Right cardiac atrium (tissue), 5 donors: ENCODE results near the gene CREM. TPM values are rescaled to one million over a fixed set of nuclear protein-coding genes. Genes with fewer than 3 reads are reported as not detected.

Source experiments
- ATAC-seq, 2 donors: fragments of 200-7000 bp; cut with Tn5 transposase; one replicate each; pipeline versions ENCODE4 v1.8.0 to v1.9.1; 2020; ENCODE audit warnings: moderate library complexity in 2 of 2, mild to moderate bottlenecking in 1 of 2
- DNase-seq, 3 donors: peaks; one replicate each; pipeline ENCODE4 v3.0.0-alpha.2; 2020
- H3K27ac ChIP-seq: one replicate; pipeline ENCODE4 v1.5.1; 2013; ENCODE audit warnings: mild to moderate bottlenecking, low read length, control low read depth, moderate library complexity
- H3K27me3 ChIP-seq: one replicate; pipeline ENCODE4 v1.6.1; 2013; ENCODE audit not compliant: control insufficient read depth, insufficient read depth
- H3K4me1 ChIP-seq: one replicate; pipeline ENCODE4 v1.6.1; 2013; ENCODE audit warnings: low read length; ENCODE audit not compliant: control insufficient read depth, insufficient read depth
- H3K4me3 ChIP-seq: one replicate; pipeline ENCODE4 v1.5.1; 2013; ENCODE audit warnings: low read length, control low read depth
- H3K9me3 ChIP-seq: one replicate; pipeline ENCODE4 v1.6.1; 2013; ENCODE audit warnings: low read length; ENCODE audit not compliant: control insufficient read depth
- whole genome bisulfite sequencing: extraction: QIAGEN DNeasy Blood & Tissue Kit; methylation state at CpG from one replicate; pipeline ENCODE4 v1.1.7; 2013; 5-methylcytosine and 5-hydroxymethylcytosine counted together
- intact Hi-C, 4 donors: fragments of 100-400 bp; cut with DNase I; formaldehyde crosslinking; loops; one replicate each; pipeline versions ENCODE4 v1.11.0 to v1.14.0; 2022 to 2023
- polyA plus RNA-seq: library from polyadenylated mRNA; stranded (reverse); fragments of 200-250 nt; gene quantifications from one replicate; pipeline ENCODE4 v1.2.3, GENCODE V29; 2013
- total RNA-seq, 4 donors: library from RNA; stranded (reverse); fragmentation: NEBNext Ultra II Directional; extraction: Animal tissue kit (Norgen Biotek cat#: 25700); gene quantifications; one replicate each; pipeline ENCODE4 v1.2.1, GENCODE V29; 2021
- donor health status: healthy with polysubstance abuse.
- donor health status: DM: no; HTN: yes; CAD: no.
- donor health status: DM: no; HTN: no; CAD: no.
- donor health status: DM: no; HTN: yes; CAD: no; lungs with severe emphysema.
- donor health status: DM: yes; HTN: yes; CAD: no.

Gene CREM
- total and polyA plus RNA-seq, 5 donors = 31.9 to 41.0 (median 39.1) TPM

DNA sequence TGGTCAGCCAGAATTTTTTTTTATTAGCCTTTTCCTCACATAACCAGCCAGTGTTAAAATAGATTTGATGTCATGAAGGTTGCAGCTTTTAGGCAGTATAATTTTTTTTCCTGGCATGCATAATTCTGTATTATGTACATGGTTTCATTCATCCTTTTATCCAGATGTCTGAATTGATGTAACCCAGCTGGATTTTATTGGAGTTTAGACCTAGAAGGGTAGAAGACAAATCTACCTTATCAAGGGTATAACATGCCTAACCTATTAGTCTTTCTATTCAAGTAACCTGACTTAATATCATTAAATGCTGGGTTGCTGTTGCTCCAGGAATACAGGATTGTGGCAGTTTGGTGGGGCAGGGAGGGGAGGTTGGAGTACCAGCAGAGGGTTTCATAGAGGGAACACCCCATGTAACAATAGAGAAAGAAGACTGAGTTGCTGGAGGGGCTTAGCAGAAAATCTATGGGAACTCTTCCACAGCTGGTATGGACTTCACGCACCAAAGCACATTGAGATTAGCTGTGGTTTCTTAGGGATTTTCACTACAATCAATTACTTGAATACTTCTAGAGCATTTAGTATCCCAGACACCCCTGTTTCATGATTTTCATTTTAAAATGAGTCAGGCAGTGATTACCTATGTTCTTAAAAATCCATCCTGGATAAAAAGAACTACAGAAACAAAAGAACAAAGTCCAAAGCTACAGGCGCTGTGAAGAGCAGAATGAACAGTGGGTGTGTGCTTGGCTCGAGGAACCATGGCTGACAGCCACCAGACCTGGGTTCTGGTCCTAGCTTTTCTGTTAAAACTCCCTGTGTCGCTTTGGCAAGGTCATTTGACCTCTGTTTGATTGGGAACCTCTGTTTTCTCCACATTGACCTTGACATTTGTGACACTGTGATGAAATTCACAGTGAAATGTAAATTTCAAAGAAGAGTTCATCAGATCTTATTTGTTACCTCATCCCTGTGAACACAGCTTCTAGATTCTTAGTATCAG, 93.5 kb downstream of the CREM start:
- no peaks in the 10 kb centered on the region for H3K9me3 ChIP-seq
- H3K4me1 ChIP-seq = no peaks in the 10 kb centered on the region
- DNase-seq = no peak
- intact Hi-C loops = loop anchor here (2.0 to 5.0 kb wide), 2 partner anchors 98 to 101 kb away; no protein-coding TSS in a partner anchor
- no peak overlapping the region for H3K4me3 ChIP-seq
- no peak overlapping the region for H3K27ac ChIP-seq
- ATAC-seq = no peak
- H3K27me3 ChIP-seq = no peaks in the 10 kb centered on the region
- 80% methylated on average over 4 of the region's 4 CpGs for WGBS

DNA sequence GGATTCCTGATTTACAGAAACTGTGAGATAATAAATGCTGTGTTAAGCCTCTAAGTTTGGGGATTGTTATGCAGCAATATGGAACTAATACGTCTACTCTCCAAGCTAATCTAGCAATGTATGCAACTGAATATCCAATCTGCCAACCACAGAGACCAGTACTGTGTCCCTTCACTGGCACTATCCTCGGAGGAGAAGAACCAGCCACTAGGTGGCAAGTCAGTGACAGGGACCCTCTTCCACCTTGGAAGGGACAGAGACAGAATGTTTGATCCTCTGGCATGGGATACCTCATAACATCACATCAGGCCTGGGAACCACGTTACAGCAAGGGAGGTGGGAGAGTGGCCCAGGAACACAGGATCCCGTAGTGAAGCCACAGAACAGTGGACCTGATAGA, 96.4 kb downstream of the CREM start:
- Histone ChIP-seq H3K9me3 (no peaks in the 10 kb centered on the region), H3K27me3 (no peaks in the 10 kb centered on the region), H3K4me1 (no peaks in the 10 kb centered on the region), H3K27ac (no peak overlapping the region), H3K4me3 (no peak overlapping the region)
- ATAC-seq (no peak), DNase-seq (no peak)
- WGBS = 91% methylated on average over 4 of the region's 4 CpGs
- intact Hi-C loops = no loop called here

DNA sequence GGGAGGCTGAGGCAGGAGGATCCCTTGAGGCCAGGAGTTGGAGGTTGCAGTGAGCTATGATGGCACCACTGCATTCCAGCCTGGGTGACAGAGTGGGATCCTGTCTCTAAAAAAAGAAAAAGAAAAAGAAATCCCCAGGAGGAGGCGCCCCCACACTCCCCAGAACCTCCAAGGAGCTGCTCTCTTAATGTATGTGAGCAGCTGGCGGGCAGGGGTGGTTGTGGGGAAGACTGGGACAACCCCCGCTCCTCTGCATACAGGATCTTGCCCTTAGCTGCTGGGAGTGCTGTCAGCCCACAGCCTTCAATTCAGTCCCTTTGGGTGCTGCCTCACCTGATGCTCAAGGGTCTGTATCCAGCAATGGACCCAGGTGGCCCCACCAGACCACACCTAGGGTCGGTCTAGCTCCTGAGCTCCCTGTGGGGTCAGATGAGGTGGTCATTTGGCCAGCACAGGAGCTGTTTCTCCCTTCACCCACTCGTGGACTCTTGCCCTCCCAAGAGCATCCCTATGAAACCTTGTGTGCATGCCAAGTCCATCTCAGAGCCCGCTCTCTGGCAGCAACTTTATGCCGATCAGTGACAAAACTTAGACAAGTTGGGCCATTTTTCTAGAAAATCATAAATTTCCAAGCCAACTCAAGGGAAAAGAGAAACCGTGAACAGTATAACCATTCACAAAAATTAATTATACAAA, 97.5 kb downstream of the CREM start:
- 92% methylated on average over 8 of the region's 8 CpGs for WGBS
- no peak overlapping the region for H3K4me3 ChIP-seq
- DNase-seq (no peak), ATAC-seq (peak in 1 of 2 donors; percentile 25)
- no peaks in the 10 kb centered on the region for H3K27me3 ChIP-seq
- H3K27ac ChIP-seq = no peak overlapping the region
- intact Hi-C loops = no loop called here
- no peaks in the 10 kb centered on the region for H3K4me1 ChIP-seq
- no peaks in the 10 kb centered on the region for H3K9me3 ChIP-seq

GRCh38 chr10:35225204-35225603, 98.6 kb downstream of the CREM start:
- intact Hi-C loops = no loop called here
- H3K4me3 ChIP-seq = no peak overlapping the region
- DNase-seq = no peak
- WGBS = 57% methylated on average over 5 of the region's 5 CpGs
- no peaks in the 10 kb centered on the region for H3K4me1 ChIP-seq
- no peaks in the 10 kb centered on the region for H3K9me3 ChIP-seq
- no peaks in the 10 kb centered on the region for H3K27me3 ChIP-seq
- no peak for ATAC-seq
- no peak overlapping the region for H3K27ac ChIP-seq

- Histone ChIP-seq H3K4me1 (no peaks in the 10 kb centered on the region), H3K9me3 (no peaks in the 10 kb centered on the region), H3K27me3 (no peaks in the 10 kb centered on the region), H3K4me3 (no peak overlapping the region), H3K27ac (no peak overlapping the region)
- WGBS = 91% methylated on average over 3 of the region's 3 CpGs
- ATAC-seq (no peak), DNase-seq (no peak)
- intact Hi-C loops = no loop called here
These were observed 99.9 kb downstream of the CREM start for GRCh38 chr10:35226507-35226906.

DNA sequence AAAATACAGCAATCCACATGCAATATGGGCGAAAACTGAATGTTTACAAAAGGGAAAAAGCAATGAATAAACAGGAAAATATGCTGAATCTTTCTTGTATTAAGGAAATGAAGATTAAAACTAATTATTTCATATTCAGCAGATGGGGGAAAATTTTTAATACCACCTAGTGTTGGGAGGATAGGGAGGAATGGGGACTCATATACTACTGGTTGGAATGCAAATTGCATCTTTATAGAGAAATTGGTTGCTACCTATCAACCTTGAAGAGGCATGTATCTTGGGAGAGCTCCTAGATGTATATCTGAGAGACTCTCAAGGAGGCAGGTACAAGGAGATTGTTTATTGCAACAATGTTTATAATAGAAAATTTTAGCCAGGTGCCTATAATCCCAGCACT, 101.4 kb downstream of the CREM start:
- 98% methylated on average over 1 of the region's 1 CpG for WGBS
- intact Hi-C loops = no loop called here
- ATAC-seq (no peak), DNase-seq (no peak)
- Histone ChIP-seq H3K4me3 (no peak overlapping the region), H3K9me3 (no peaks in the 10 kb centered on the region), H3K27ac (no peak overlapping the region), H3K27me3 (no peaks in the 10 kb centered on the region), H3K4me1 (no peaks in the 10 kb centered on the region)

DNA sequence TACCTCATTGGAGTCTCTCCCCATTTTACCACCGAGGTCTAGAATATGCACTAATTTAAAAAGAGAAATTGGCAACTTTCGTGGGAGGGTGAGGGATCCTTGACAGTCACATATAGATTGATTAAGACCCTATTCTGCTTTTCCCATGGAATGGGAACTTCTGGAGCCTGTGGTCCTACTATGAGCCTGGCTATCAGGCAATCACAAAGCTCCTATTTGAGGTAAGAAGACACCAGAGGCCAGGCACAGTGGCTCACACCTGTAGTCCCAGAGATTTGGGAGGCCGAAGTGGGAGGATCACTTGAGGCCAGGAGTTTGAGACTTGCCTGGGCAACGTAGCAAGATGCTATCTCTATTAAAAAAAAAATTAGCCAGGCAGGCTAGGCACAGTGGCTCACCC, 105.0 kb downstream of the CREM start:
- Histone ChIP-seq H3K4me1 (no peaks in the 10 kb centered on the region), H3K4me3 (no peak overlapping the region), H3K27ac (no peak overlapping the region), H3K9me3 (no peaks in the 10 kb centered on the region), H3K27me3 (no peaks in the 10 kb centered on the region)
- no peak for ATAC-seq
- no peak for DNase-seq
- 96% methylated on average over 4 of the region's 4 CpGs for WGBS
- intact Hi-C loops = loop anchor here in 1 of 4 donors (10.0 kb wide), 1 partner anchor 363 kb away; no protein-coding TSS in a partner anchor

DNA sequence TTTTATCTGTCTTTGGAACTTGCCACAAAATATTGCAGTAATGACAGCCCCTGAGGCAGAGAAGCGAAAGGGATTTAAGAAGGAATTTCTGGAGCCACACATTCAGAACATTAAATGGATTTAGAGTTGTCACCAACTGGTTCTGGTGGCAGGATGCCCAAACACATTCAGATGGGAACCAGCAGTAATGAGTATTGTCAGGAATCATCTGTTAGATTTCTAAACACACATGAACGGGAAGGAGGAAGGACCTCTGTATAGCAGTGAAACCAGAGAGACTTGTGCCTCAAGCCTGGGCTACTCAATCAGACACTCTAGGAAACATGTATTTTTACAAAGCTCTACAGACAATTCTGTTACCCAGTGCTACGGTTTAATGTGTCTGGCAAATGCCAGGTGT, 105.9 kb downstream of the CREM start:
- WGBS = 69% methylated on average over 3 of the region's 3 CpGs
- intact Hi-C loops = loop anchor here in 1 of 4 donors (10.0 kb wide), 1 partner anchor 362 kb away; no protein-coding TSS in a partner anchor
- Histone ChIP-seq H3K4me3 (no peak overlapping the region), H3K27ac (no peak overlapping the region), H3K9me3 (no peaks in the 10 kb centered on the region), H3K4me1 (no peaks in the 10 kb centered on the region), H3K27me3 (no peaks in the 10 kb centered on the region)
- no peak for DNase-seq
- no peak for ATAC-seq

- Histone ChIP-seq H3K27me3 (no peaks in the 10 kb centered on the region), H3K4me1 (no peaks in the 10 kb centered on the region), H3K9me3 (no peaks in the 10 kb centered on the region), H3K4me3 (no peak overlapping the region), H3K27ac (no peak overlapping the region)
- intact Hi-C loops = loop anchor here in 1 of 4 donors (10.0 kb wide), 1 partner anchor 361 kb away; no protein-coding TSS in a partner anchor
- ATAC-seq (no peak), DNase-seq (no peak)
- WGBS = 96% methylated on average over 8 of the region's 8 CpGs
These were observed 107.4 kb downstream of the CREM start for GRCh38 chr10:35234073-35234472.

DNA sequence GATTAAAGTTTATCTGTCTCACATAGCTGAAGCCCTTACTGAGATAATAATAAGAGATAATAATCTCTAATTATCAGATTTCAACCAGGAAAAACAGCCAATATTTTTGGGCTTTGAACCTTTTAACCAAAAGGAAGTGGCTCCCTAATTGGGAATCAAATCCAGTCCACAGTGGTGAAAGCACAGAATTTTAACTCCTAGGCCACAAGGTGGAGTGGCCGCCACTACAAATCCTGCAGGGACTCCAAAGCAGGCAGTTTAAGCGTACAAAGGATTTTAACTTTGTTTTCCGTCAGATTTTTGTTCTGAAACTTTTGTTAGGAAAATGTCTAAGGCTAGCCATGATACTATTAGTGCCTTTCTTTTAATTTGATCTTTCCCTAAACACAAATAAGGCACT, 110.1 kb downstream of the CREM start:
- no peak overlapping the region for H3K4me3 ChIP-seq
- no peak for DNase-seq
- no peaks in the 10 kb centered on the region for H3K27me3 ChIP-seq
- intact Hi-C loops = loop anchor here in 1 of 4 donors (10.0 kb wide), 1 partner anchor 358 kb away; no protein-coding TSS in a partner anchor
- no peak overlapping the region for H3K27ac ChIP-seq
- no peaks in the 10 kb centered on the region for H3K4me1 ChIP-seq
- no peak for ATAC-seq
- H3K9me3 ChIP-seq = no peaks in the 10 kb centered on the region
- 62% methylated on average over 3 of the region's 3 CpGs for WGBS
